Adrenal gland (tissue), 12 donors: ENCODE results near the gene PATJ. TPM values are rescaled to one million over a fixed set of nuclear protein-coding genes. Genes with fewer than 3 reads are reported as not detected.

Experiments used
- DNase-seq, 7 donors: peaks; one replicate each; pipeline ENCODE4 v3.0.0-alpha.2; 2019 to 2020
- H3K27ac ChIP-seq, 5 donors: fragments of 200-600 bp; sonication (generic) in 4 of 5; 1 replicate in 3 of 5; 2 replicates in 2 of 5; pipeline versions ENCODE4 v1.5.1 to v1.8.0; 2016 to 2020; ENCODE audit warnings: mild to moderate bottlenecking in 1 of 5
- H3K27me3 ChIP-seq: fragments of 200-600 bp; 2 replicates; pipeline ENCODE4 v1.8.0; 2021
- H3K36me3 ChIP-seq, 2 donors: fragments of 200-600 bp; replicated peaks in 1 of 2; 1 replicate in 1 of 2; 2 replicates in 1 of 2; pipeline versions ENCODE4 v1.5.1 to v1.8.0; 2018 to 2022
- H3K4me1 ChIP-seq, 2 donors: fragments of 200-600 bp; replicated peaks in 1 of 2; 1 replicate in 1 of 2; 2 replicates in 1 of 2; pipeline versions ENCODE4 v1.5.1 to v1.8.0; 2018 to 2021
- H3K4me3 ChIP-seq, 4 donors: fragments of 200-600 bp; sonication (generic) in 3 of 4; one replicate each; pipeline ENCODE4 v1.5.1; 2016 to 2018
- H3K9me3 ChIP-seq, 3 donors: fragments of 200-600 bp; sonication (generic) in 1 of 3; replicated peaks in 1 of 3; 1 replicate in 2 of 3; 2 replicates in 1 of 3; pipeline versions ENCODE4 v1.5.1 to v1.8.0; 2016 to 2021
- POLR2A ChIP-seq, 2 donors: fragments of 450-650 bp; IDR thresholded peaks; one replicate each; pipeline ENCODE4 v1.6.1; 2017; ENCODE audit warnings: antibody characterized with exemption in 2 of 2, mild to moderate bottlenecking in 2 of 2, moderate library complexity in 1 of 2
- WGBS, 4 donors: extraction: QIAGEN DNeasy Blood & Tissue Kit in 2 of 4; methylation state at CpG; one replicate each; pipeline versions ENCODE4 v1.1.5 to v1.1.7; 2013 to 2017; 5-methylcytosine and 5-hydroxymethylcytosine counted together
- intact Hi-C, 2 donors: fragments of 100-400 bp; cut with DNase I; formaldehyde crosslinking; loops; one replicate each; pipeline versions ENCODE4 v1.14.1 to v1.15.0; 2022 to 2023
- polyA plus RNA-seq, 3 donors: library from polyadenylated mRNA; stranded (reverse); fragments of 200-250 nt in 2 of 3; fragments of 350-450 nt in 1 of 3; fragmentation: Illumina TruSeq in 1 of 3; extraction: RNeasy Lipid Tissue Mini Kit (QIAGEN cat#74804) in 1 of 3; gene quantifications; one replicate each; pipeline ENCODE4 v1.2.3, GENCODE V29; 2013 to 2014
- total RNA-seq, 9 donors: library from RNA; depleted of rRNA in 4 of 9; stranded (reverse); fragments of >200 nt in 4 of 9; fragments of 120-200 nt in 1 of 9; fragmentation: NEBNext Ultra II Directional in 1 of 9; extraction: Animal tissue kit (Norgen Biotek cat#: 25700) in 1 of 9; gene quantifications; one replicate each; pipeline versions ENCODE4 v1.1.0 to v1.2.4, GENCODE V29; 2013 to 2023
- TF ChIP-seq, protein P1 (sequence below), 6 experiments: fragments of 450-650 bp in 4 of 6; fragments of 200-600 bp in 2 of 6; sonication (generic) in 1 of 6; IDR thresholded peaks; 1 replicate in 5 of 6; 2 replicates in 1 of 6; pipeline versions ENCODE4 v1.5.1 to v1.8.0; 2016 to 2021; ENCODE audit warnings: antibody characterized with exemption in 6 of 6, mild to moderate bottlenecking in 2 of 6, moderate library complexity in 1 of 6
- donor health status: healthy with polysubstance abuse.
- donor health status: Bipolar disorder and iron deficiency.
- donor health status: DM: yes; HTN: yes; CAD: no.
- donor health status: DM: no; HTN: no; CAD: no.
- donor health status: DM: no; HTN: no; CAD: no.
- donor health status: DM: yes; HTN: yes; CAD: no.

The PATJ gene
- total and polyA plus RNA-seq, 12 donors: 6.8 to 36.6 (median 23.4) TPM

DNA sequence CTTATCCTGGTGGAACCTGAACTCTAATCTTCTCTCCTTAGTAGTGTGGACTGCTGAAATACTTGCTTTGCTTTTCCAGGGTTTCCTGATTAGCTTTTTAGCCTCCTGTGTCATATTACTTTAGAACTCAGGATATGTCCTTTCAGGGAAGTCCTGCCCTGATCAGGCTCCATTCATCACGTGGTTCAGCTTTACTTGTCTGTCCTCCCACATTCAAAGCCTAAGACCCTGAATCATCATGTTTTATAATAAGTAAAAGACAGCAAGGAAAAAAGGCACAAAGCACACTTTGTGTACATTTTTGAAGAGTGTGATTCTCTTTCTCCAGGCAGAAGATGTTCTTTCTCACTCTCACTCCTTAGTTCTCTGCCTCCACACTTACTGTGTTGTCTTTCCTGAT lies 70.6 kb downstream of the PATJ start:
- Histone ChIP-seq H3K36me3 (no peaks in the 10 kb centered on the region), H3K27ac (no peak overlapping the region), H3K27me3 (no peaks in the 10 kb centered on the region), H3K4me1 (no peaks in the 10 kb centered on the region), H3K4me3 (no peak overlapping the region), H3K9me3 (no peaks in the 10 kb centered on the region)
- 63 to 86% (median 80%) methylated on average over 1 of the region's 1 CpG for WGBS, 4 donors
- intact Hi-C loops: no loop called here
- DNase-seq: no peak
- TF ChIP-seq, protein P1, sequence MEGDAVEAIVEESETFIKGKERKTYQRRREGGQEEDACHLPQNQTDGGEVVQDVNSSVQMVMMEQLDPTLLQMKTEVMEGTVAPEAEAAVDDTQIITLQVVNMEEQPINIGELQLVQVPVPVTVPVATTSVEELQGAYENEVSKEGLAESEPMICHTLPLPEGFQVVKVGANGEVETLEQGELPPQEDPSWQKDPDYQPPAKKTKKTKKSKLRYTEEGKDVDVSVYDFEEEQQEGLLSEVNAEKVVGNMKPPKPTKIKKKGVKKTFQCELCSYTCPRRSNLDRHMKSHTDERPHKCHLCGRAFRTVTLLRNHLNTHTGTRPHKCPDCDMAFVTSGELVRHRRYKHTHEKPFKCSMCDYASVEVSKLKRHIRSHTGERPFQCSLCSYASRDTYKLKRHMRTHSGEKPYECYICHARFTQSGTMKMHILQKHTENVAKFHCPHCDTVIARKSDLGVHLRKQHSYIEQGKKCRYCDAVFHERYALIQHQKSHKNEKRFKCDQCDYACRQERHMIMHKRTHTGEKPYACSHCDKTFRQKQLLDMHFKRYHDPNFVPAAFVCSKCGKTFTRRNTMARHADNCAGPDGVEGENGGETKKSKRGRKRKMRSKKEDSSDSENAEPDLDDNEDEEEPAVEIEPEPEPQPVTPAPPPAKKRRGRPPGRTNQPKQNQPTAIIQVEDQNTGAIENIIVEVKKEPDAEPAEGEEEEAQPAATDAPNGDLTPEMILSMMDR (IDR thresholded peaks at IDR 0.05): no peak
- TF ChIP-seq POLR2A (IDR thresholded peaks at IDR 0.05): no peak

- Histone ChIP-seq H3K36me3 (no peaks in the 10 kb centered on the region), H3K27me3 (no peaks in the 10 kb centered on the region), H3K9me3 (no peaks in the 10 kb centered on the region), H3K4me3 (no peak overlapping the region), H3K4me1 (no peaks in the 10 kb centered on the region), H3K27ac (no peak overlapping the region)
- no peak for DNase-seq
- intact Hi-C loops: no loop called here
- no peak for TF ChIP-seq POLR2A (IDR thresholded peaks at IDR 0.05)
- TF ChIP-seq, protein P1 (IDR thresholded peaks at IDR 0.05): no peak
- WGBS, 4 donors: 92 to 94% (median 93%) methylated on average over 3 of the region's 3 CpGs
Measured at GRCh38 chr1:61816191-61816590, 73.9 kb downstream of the PATJ start.

DNA sequence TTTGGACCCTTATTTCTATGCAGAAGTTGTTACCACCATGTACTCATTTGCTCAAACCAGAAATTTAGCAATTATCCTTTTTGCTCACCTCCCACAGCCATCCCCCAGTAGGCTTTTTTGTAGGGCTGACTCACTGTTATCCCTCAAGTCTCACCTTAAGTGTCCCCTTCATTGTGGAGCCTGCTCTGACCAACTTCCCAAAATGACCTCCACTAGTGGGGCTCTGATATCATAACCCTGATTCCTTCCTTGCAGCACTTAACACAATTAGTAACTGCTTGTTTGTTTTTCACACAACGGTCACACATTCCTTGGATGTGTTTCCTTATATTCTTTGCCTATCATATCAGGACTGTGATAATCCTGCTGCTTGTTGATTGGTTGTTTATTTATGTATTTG lies 76.7 kb downstream of the PATJ start:
- Histone ChIP-seq H3K9me3 (no peaks in the 10 kb centered on the region), H3K27ac (no peak overlapping the region), H3K4me1 (no peaks in the 10 kb centered on the region), H3K4me3 (no peak overlapping the region), H3K36me3 (peaks cover 0 to 5% of the 10 kb centered on the region in 2 donors), H3K27me3 (no peaks in the 10 kb centered on the region)
- TF ChIP-seq POLR2A (IDR thresholded peaks at IDR 0.05): no peak
- intact Hi-C loops: no loop called here
- DNase-seq: no peak
- WGBS, 4 donors: 93 to 100% (median 96%) methylated on average over 1 of the region's 1 CpG

DNA sequence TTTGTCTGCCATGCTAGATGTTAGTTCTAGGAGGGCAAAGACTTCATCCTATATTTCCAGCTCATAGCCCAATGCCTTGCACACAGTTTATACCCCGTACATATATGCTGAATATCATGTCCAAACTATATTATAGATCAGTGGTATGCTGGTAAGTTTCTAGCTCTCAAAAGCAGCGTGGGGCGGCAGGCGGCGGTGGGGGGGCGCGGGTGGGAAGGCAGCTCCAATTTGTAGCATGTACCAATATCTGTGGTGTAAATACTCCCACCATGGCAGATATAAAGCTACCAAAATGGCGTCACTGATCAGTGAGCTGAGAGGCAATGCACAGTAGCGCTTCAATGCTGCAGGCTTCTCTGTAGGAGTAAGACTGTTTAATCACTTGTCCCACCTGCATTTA lies 77.1 kb downstream of the PATJ start:
- intact Hi-C loops: no loop called here
- Histone ChIP-seq H3K36me3 (peaks cover 0 to 5% of the 10 kb centered on the region in 2 donors), H3K27ac (no peak overlapping the region), H3K27me3 (no peaks in the 10 kb centered on the region), H3K4me3 (no peak overlapping the region), H3K9me3 (no peaks in the 10 kb centered on the region), H3K4me1 (no peaks in the 10 kb centered on the region)
- WGBS, 4 donors: 97 to 99% (median 98%) methylated on average over 9 of the region's 9 CpGs
- DNase-seq: no peak
- TF ChIP-seq, protein P1 (IDR thresholded peaks at IDR 0.05): no peak
- TF ChIP-seq POLR2A (IDR thresholded peaks at IDR 0.05): no peak

GRCh38 chr1:61825393-61825792 lies 83.1 kb downstream of the PATJ start:
- intact Hi-C loops: no loop called here
- no peaks in the 10 kb centered on the region for H3K9me3 ChIP-seq
- no peak overlapping the region for H3K27ac ChIP-seq
- H3K27me3 ChIP-seq: no peaks in the 10 kb centered on the region
- 65 to 93% (median 76%) methylated on average over 1 of the region's 1 CpG for WGBS, 4 donors
- H3K4me3 ChIP-seq: no peak overlapping the region
- TF ChIP-seq POLR2A (IDR thresholded peaks at IDR 0.05): no peak
- TF ChIP-seq, protein P1 (IDR thresholded peaks at IDR 0.05): no peak
- H3K4me1 ChIP-seq: no peaks in the 10 kb centered on the region
- DNase-seq: no peak
- H3K36me3 ChIP-seq: peaks cover 0 to 5% of the 10 kb centered on the region in 2 donors
